GM19035 (cell line): ENCODE measurements around the gene COA4.

Experiments
- ATAC-seq: cut with Tn5 transposase; IDR thresholded peaks from one replicate; pipeline ENCODE4 v1.9.1; 2021; ENCODE audit not compliant: unreplicated experiment

COA4 gene

DNA sequence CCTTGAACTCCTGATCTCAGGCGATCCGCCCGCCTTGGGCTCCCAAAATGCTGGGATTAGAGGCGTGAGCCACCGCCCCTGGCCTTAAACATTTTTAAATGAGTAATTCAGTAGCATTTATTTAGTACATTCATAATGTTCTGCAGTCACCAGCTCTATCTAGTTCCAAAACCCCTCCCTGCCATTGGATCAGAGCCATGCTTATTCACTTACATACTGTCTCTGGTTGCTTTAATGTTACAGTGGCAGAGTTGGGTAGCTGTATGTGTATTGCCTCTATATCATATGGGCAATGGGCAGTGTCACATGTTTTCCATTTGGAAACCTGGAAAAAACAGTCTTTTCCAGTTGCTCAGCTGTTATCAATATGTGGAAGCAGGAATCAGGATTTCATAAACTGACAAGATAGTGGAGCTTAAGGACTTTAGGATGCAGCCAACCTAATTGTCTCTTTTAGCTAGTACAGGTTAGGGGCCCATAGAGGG is 10.5 kb downstream of the COA4 start:
- no peak for ATAC-seq

DNA sequence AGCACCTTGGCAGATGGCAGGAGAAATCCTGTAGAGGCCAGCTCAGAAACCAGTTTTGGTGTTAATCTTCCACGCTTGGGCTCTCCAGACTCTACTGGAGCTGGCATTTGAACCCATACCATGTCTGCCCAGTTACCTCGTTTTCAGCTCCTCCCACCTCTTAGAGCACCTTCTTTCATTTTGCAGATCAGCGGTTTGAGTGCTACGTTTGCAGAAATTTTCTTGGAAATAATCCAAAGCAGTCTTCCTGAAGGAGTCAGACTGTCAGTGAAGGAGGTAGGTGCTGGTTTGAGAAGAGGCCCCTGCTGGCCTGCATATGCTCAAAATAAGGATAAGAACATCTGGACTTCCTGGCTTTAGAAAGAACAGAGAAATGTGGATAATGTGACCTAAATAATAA is 13.7 kb downstream of the COA4 start:
- no peak for ATAC-seq

DNA sequence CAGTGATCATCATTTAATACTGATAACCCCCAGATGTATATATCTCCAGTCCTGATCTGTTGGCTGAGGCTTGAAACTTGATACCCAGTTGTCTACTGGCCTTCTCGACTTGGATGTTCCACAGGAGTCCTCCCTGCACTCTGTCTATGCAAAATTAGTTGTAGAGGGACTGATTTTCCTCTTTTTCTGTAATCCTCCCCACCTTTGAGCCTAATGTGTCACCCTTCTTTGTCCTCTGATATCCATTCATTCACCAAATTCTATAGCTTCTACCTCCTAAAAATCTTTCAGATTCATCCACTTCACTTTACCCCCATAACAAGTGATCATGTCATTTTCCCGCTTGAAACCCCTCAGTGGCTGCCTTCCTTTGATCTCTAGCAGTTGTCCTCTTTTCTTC is 16.4 kb downstream of the COA4 start:
- no peak for ATAC-seq

GRCh38 chr11:73859671-73860070 is 17.0 kb downstream of the COA4 start:
- no peak for ATAC-seq

DNA sequence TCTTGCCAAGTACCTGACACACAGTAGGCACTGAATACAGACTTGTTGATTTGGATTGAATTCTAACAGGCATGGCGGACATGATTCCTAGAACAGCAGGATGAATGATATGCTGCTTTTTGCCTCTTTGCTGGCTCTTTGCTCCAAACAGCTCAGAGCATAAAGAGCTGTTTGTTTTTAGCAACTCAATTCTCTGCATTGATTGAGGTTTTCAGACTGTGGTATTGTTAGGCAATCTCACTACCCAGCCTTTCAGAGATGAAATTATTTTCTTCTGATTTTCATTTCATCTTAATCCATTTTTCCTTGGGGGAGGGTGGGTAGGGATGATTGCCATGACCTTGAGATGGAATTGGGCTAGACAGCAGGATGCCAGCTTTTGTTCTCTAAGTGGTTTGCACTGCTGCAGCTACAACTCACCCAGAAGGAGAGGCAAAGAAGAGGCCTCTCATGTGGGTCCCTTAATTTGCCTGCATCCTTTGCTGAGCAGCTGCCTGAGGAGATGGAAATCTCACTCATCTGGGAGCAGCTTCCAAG is 20.5 kb downstream of the COA4 start:
- ATAC-seq, result no peak

GRCh38 chr11:73854680-73855079 is 22.0 kb downstream of the COA4 start:
- no peak for ATAC-seq

- ATAC-seq, result no peak
Measured at GRCh38 chr11:73852049-73852448, 24.6 kb downstream of the COA4 start.

GRCh38 chr11:73851046-73851764 is 25.4 kb downstream of the COA4 start:
- no peak for ATAC-seq

DNA sequence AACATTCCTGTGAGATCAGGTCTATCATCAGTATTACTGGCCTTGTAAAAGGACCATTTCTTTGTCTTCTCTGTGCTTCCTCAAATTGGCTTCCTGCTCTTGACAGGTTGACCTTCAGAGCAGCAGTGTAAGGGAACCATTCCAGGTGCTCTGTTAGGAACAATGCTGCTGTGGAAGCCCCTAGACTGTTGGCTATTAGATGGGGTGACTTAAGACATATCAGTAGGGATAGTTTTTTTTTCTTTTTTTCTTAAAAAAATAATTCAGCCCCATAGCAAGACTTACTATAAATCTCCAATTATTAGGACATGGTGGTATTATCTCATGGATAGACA is 37.6 kb downstream of the COA4 start:
- ATAC-seq, result no peak

GRCh38 chr11:73838443-73839122 is 38.1 kb downstream of the COA4 start:
- ATAC-seq, result no peak

DNA sequence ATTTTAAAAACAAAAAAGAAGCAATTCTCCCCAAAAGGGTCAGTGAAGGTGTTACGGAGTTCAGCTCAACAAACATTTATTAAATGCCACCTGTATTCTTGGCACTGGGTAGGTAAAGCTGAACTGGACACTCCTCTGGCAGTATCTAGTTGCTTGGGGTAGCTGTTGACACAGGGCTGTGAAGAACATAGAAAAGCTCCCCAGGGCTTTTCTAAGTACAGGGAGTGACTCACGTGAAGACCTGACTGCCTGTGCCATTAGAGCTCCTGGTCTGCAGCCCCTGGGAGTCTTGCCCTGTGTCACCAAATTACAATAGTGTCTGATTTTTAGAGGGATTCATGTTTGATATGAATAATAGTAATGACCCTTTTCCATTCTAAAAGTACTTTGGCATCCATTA is 43.6 kb downstream of the COA4 start:
- ATAC-seq, result no peak

DNA sequence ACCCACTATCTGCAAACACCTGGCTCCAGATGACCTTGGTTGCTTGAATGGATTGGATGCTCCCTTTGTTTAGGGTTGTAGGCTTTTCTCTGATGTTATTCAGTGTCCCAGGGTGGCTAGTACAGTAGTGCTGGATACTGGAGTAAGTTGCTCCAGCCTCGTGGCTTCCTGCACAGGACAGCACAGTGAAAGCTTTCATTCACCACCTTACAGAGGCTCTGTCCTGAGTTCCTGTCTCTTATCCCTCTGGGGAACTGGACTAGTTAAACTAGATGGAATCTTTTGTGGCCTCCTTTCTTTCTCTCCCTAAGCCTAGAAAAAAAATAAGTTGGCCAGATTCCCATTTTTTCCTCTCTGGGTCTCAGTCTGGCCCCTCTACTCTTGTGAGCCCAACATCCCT is 46.4 kb downstream of the COA4 start:
- ATAC-seq, result no peak
